Brain pericyte (primary cell): ENCODE results near the gene GOLGA6L24.
"Not testable (repeated sequence)": the region's sequence is repeated elsewhere in the genome, so short reads cannot be mapped to it uniquely, and the experiment has no call there.

Experiments
- DNase-seq: peaks from one replicate; pipeline ENCODE4 v3.0.0-alpha.2; 2012; ENCODE audit warnings: low read depth, low spot score

GOLGA6L24 gene, protein sequence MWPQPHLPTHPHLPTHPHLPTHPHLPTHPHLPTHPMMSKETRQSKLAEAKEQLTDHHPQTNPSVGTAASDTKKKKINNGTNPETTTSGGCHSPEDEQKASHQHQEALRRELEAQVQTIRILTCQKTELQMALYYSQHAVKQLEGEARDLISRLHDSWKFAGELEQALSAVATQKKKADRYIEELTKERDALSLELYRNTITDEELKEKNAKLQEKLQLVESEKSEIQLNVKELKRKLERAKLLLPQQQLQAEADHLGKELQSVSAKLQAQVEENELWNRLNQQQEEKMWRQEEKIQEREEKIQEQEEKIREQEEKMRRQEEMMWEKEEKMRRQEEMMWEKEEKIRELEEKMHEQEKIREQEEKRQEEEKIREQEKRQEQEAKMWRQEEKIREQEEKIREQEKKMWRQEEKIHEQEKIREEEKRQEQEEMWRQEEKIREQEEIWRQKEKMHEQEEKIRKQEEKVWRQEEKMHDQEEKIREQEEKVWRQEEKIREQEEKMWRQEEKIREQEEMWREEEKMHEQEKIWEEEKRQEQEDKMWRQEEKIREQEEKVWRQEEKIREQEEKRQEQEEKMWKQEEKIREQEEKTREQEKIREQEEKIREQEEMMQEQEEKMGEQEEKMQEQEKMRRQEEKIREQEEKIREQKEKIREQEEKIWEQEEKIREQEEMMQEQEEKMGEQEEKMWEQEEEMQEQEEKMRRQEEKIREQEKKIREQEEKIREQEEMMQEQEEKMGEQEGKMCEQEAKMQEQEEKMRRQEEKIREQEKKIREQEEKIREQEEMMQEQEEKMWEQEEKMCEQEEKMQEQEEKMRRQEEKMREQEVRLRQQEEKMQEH

DNA sequence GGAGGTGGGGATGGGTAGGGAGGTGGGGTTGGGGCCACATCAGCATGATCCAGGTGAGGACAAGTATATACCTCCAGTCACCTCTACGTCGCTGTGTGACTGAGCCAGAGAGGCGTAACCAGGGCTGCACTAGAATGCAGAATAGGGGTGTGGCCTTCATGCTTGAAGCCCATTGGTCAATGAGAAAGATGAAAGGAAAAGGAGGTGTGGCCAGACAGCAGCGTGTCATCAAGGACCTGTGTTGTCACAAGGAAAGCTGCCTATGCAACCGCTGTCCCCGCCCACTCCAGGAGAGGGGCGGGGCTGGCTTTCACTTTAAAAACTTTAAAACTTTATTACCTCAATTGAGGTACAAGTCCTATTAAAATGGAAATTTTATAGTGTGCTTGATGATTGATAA, at the start of gene GOLGA6L24:
Gene GOLGA6L24 (minus strand): TSS at position 101 of the 400 bp plus-strand sequence. CDS start 61 bp downstream, at position 40.
- not testable (repeated sequence) for DNase-seq

DNA sequence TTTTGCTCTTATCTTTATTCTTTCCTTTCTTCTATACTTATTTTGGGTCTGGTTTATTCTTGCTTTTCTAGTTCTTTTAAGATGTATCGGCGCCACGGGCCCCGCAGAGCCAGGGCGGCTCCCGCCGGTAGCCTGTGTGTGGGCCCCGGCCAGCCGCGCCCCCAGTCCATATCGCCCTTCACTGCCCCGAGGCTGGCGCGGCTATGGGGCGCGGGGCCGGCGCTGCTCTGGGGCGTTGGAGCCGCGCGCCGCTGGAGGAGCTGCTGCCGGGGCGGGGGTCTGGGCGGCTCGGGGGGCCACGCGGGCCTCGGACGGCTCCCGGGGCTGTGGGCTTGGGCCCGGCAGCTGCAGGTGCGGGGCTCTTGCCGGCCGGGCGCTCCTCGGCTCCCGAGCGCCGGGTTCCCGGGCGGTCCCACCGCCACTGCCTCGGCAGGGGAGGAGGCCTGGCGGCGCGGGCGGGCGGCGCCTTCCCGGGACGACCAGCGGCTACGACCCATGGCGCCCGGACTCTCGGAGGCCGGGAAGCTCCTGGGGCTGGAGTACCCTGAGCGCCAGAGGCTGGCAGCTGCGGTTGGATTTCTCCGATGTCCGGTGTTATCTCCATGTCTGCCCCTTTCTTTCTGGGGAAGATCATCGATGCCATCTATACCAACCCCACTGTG, 45.0 kb upstream of the GOLGA6L24 start:
- not testable (repeated sequence) for DNase-seq

DNA sequence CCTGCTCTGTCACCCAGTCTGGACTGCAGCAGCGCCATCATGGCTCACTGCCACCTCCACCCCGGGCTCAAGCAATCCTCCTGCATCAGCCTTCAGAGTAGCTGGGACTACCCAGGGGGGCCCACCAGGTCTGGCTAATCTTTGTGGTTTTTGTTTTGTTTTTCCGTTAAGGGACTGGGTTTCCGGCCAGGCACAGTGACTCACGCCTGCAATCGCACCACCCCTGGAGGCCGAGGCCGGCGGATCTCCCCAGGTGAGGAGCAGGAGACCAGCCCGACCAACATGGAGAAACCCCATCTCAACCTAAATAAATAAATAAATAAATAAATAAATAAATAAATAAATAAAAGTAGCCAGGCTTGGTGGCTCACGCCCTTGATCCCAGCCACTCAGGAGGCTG, 38.1 kb upstream of the GOLGA6L24 start:
- DNase-seq: not testable (repeated sequence)

DNA sequence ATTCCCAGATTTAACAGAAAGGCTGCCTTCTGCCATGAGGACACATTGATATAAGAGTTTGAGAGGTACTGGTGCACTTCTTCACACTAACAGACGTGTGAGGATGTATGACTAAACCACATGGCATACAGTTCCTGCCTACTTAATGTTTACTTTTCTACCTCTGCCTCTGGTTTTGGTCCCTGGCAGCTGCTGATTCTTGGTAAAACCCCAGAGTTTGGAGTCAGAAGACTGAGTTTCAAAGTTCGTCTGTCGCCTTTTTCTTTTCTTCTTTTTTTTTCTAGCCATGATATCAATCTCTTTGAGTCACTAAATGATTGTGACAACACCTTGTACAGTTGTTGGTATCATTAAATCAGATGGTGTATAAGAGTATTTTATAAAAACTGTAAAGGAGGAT, 22.2 kb upstream of the GOLGA6L24 start:
- DNase-seq: not testable (repeated sequence)

DNA sequence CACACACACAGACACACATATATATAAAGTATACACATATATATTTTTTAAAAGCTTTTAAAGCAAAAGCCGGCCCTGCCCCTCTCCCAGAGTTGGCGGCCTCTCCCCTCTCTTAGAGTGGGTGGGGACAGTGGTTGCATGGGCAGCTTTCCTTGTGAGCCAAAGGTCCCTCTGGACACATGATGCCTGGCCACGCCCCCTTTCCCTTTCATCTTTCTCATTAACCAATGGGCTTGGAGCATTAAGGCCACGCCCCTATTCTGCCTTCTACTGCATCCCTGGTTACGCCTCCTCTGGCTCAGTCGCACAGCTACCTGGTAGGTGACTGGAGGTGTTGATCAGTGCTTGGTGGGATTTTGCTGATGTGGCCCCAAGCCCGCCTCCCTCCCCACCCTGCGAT, 20.5 kb upstream of the GOLGA6L24 start, which contains the start of gene GOLGA8F:
Gene GOLGA8F (plus strand): TSS at position 301 of the 400 bp plus-strand sequence. CDS start 98 bp downstream, at position 399.
- not testable (repeated sequence) for DNase-seq

DNA sequence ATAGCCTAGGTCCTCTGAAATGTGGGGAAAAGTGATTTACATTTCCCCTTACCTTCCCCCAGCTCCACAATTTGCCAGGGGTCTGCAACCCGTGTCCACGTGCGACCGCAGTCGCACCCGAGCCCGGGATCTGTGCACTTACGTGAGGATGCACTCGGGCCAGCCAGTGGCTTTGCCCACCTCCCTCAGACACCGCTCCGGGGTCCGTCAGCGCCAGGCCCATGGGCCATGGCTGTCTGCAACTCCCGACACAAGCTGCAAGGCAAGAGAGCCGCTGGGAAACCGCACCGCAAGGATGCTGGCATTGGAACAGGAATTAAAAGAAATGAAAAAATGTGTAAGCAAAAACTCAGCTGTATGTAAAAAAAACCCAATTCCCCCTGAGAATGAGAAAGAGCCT, 7.6 kb upstream of the GOLGA6L24 start:
- DNase-seq: not testable (repeated sequence)

DNA sequence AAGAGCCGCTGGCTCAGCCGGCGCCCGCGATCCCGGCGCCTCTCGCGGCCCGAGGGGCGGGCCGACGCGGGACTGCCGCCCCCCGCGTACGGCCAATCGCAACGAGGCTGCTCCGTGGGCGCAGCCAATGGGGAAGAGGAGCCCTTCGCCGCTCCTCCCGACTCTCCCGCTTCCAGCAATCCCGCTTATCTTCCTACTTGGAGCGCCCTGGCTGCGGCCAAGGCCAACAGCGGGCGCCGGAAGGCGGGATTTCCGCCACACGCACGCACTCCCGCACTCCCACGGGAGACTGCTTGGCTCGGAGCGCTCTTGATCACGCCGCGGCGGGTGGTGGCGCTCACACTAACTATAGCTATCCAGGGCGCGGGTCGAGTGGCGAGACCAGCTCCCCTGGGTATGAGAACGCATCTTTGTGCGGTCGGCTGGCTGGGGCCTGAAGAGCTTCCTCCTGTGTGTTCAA, 35.7 kb downstream of the GOLGA6L24 start, which contains the start of gene HERC2:
Gene HERC2 (minus strand): TSS at position 51 of the 460 bp plus-strand sequence. CDS start 746 bp downstream, outside the sequence.
- not testable (repeated sequence) for DNase-seq

DNA sequence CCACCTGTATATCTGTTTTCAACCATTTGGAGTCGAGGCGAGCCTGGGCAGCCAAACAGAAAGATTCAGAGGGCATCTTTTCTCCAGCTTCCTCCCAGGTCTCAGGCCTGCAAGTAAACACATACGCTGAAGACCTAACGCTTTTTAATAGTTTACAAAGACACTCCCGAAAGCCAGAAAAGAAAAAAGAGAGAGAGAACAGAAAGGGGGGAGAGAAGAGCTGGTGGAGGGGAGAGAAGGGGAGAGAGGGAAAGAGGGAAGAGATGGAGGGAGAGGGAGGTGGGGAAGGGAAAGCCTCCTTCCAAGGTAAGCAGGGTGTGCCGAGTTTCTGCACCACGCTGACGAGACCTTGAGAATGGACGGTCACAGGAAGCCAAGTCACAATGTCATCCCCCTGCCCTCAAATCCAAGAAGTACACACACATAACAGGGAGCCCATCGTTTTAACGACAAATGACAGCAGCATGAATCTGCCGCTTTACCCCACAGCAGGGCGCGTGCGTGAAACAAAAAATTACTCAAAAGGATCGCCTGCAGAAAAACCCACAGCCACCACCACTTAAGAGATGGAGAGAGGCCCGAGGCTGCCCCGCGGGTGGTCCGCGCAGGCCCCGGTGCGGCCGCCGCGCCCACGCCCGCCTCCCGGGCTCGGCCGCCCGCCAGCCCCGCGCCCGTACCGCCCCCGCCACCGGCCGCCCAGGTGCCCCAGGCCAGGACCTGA, 36.4 kb downstream of the GOLGA6L24 start:
- DNase-seq: not testable (repeated sequence)

DNA sequence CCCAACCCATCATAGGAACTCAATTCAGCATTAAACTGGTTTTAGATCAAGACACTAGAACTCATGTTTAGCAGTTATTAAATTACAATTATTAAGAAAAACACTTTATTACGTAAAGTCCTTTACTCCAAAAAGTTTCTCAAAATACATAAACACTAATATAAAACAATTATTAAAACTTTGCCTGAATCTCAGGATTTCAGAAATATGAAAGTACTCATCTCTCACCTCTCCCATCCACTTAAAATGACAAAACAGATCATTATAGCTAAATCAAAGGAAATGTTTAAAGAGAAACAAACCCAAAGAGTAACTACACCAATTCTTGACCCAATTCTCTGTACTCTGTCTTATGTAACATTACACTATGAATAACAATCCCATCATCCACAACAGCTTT, 38.2 kb downstream of the GOLGA6L24 start:
- not testable (repeated sequence) for DNase-seq

DNA sequence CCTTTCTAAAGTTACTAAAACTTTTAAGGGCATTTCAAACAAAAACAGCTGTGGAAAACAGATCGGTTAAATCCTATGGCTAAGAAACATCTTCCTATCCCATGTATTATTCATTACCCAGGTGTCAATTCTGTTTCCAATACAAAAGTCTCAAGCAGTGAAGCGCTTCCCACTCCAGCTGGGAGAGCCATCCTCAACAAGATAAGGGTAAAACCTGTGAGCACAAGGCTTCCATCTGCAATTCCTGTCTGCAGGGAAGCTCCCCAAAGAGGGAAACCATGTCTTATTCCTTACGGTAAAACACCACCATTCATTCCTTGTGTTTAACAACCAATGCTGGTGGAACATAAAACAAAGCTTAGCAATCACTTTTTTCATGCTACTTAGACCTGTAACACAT, 39.1 kb downstream of the GOLGA6L24 start:
- DNase-seq: not testable (repeated sequence)

DNA sequence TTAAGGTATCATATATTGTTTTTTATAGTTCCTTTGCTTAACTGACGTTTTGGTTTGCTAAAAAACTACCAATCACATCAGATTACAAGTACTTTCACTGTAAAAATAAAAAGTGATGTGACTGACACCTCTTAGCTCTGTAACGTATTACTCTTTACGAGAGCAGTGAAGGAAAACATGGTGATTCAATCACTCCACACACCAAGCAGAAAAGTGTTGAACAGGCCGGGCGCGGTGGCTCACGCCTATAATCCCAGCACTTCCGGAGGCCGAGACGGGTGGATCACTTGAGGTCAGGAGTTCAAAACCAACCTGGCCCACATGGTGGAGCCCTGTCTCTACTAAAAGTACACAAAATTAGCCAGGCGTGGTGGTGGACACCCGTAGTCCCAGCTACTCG, 39.8 kb downstream of the GOLGA6L24 start:
- not testable (repeated sequence) for DNase-seq

DNA sequence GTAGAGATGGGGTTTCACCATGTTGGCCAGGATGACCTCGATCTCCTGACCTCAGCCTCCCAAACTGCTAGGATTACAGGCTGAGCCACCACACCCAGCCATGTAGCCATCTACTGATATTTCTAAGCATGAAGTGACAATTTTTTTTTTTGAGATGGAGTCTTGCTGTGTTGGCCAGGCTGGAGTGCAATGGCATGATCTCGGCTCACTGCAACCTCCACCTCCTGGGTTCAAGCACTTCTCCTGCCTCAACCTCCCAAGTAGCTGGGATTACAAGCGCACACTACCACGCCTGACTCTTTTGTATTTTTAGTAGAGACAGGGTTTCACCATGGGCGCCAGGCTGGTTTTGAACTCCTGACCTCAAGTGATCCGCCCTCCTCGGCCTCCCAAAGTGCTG, 40.9 kb downstream of the GOLGA6L24 start:
- DNase-seq: not testable (repeated sequence)

DNA sequence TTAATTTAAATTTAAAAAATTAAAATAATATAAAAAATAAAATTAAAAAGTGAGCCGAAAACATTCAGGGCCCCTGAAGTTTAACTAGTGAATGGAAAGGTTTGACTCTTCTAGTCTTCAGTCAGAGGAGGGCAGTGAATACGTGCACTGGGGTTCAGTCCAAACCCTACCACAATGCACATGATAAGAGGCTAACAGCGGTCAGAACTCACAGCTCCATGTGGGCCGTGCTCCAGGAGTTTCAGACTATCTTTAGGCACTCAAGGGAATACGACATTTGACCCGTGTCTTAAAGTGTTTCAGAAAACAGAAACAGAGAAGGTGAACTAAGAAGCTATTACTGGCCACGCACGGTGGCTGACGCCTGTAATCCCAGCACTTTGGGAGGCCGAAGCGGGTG, 47.4 kb downstream of the GOLGA6L24 start:
- DNase-seq: not testable (repeated sequence)

DNA sequence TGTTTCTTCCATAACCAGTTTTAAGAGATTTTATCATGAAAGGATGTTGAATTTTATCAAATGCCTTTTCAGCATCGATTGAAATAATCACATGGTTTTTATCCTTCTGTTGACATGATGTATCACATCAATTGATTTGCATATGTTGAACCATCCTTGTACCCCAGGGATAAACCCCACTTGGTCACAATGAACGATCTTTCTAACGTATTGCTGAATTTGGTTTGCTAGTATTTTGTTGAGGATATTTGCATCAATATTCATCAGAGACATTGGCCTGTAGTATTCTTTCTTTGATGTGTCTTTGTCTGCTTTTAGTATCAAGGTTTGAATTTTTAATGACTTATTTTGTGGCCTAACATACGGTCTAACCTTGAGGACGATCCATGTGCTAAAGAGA, 49.2 kb downstream of the GOLGA6L24 start:
- not testable (repeated sequence) for DNase-seq
